ENCODE results near the gene TBC1D10A. TPM values are rescaled to one million over a fixed set of nuclear protein-coding genes. Genes with fewer than 3 reads are reported as not detected.

The TBC1D10A gene
- total RNA-seq, 1 experiment from 2014 or later, result 12.2 TPM

- H3K27ac Mint-ChIP-seq (ENCODE audit: unreplicated experiment), result no peak overlapping the region
- Histone ChIP-seq H3K4me3 (ENCODE audit: low read depth, low read length) (no peak overlapping the region), H3K27me3 (replicated peaks; ENCODE audit: control insufficient read depth, insufficient read depth, low read length) (no peaks in the 10 kb centered on the region), H3K9me3 (no peaks in the 10 kb centered on the region), H3K4me1 (no peaks in the 10 kb centered on the region), H3K36me3 (ENCODE audit: control insufficient read depth, insufficient read depth, low read length) (no peaks in the 10 kb centered on the region; the same call in 1 of the 2 replicates)
- CTCF ChIA-PET, result no interaction called here
- H3K9me3 Mint-ChIP-seq (ENCODE audit: unreplicated experiment), result no peaks in the 10 kb centered on the region
- no peak for TF ChIP-seq CTCF (IDR thresholded peaks at IDR 0.05; ENCODE audit: insufficient read depth in 1 of 2, low read depth in 1 of 2, low read length in 1 of 2, severe bottlenecking in 1 of 2, unreplicated experiment in 1 of 2)
- H3K4me1 Mint-ChIP-seq (ENCODE audit: low read depth, unreplicated experiment), result no peaks in the 10 kb centered on the region
- intact Hi-C loops (cut with micrococcal nuclease; ENCODE audit: unreplicated experiment), result no loop called here
- no peaks in the 10 kb centered on the region for H3K27me3 Mint-ChIP-seq (ENCODE audit: insufficient read depth, unreplicated experiment)
- POLR2A ChIA-PET, result interaction anchor here (0.5 to 0.6 kb wide), 2 partner anchors 11 to 576 kb away, joined by 5 to 9 read pairs; no protein-coding TSS in a partner anchor
- no peak for DNase-seq
- no TSS peak for BruUV-seq (replicated peaks)
- peaks cover 19% of the 10 kb centered on the region for H3K36me3 Mint-ChIP-seq (ENCODE audit: insufficient read depth, unreplicated experiment)
- no peak overlapping the region for H3K4me3 Mint-ChIP-seq (ENCODE audit: unreplicated experiment)
Measured at GRCh38 chr22:30371321-30371720, 44.6 kb upstream of the TBC1D10A start.

- H3K27ac Mint-ChIP-seq (ENCODE audit: unreplicated experiment), result no peak overlapping the region
- no peaks in the 10 kb centered on the region for H3K27me3 Mint-ChIP-seq (ENCODE audit: insufficient read depth, unreplicated experiment)
Measured at GRCh38 chr22:30370641-30371230, 44.0 kb upstream of the TBC1D10A start.

GRCh38 chr22:30368420-30368819, 41.7 kb upstream of the TBC1D10A start:
- H3K4me1 ChIP-seq, result no peaks in the 10 kb centered on the region
- no peak overlapping the region for H3K27ac Mint-ChIP-seq (ENCODE audit: unreplicated experiment)
- no peaks in the 10 kb centered on the region for H3K4me1 Mint-ChIP-seq (ENCODE audit: low read depth, unreplicated experiment)
- H3K9me3 ChIP-seq, result no peaks in the 10 kb centered on the region
- peaks cover 14% of the 10 kb centered on the region for H3K36me3 Mint-ChIP-seq (ENCODE audit: insufficient read depth, unreplicated experiment)
- BruUV-seq (replicated peaks), result no TSS peak
- intact Hi-C loops (cut with micrococcal nuclease; ENCODE audit: unreplicated experiment), result no loop called here
- DNase-seq, result no peak
- H3K9me3 Mint-ChIP-seq (ENCODE audit: unreplicated experiment), result no peaks in the 10 kb centered on the region
- no peaks in the 10 kb centered on the region for H3K27me3 ChIP-seq (replicated peaks; ENCODE audit: control insufficient read depth, insufficient read depth, low read length)
- no peak overlapping the region for H3K4me3 Mint-ChIP-seq (ENCODE audit: unreplicated experiment)
- CTCF ChIA-PET, result interaction anchor here (1.0 kb wide), 2 partner anchors 19 to 42 kb away, joined by 3 to 4 read pairs; partner anchors contain the start of genes RNF215 and TBC1D10A
- TF ChIP-seq CTCF (IDR thresholded peaks at IDR 0.05; ENCODE audit: insufficient read depth in 1 of 2, low read depth in 1 of 2, low read length in 1 of 2, severe bottlenecking in 1 of 2, unreplicated experiment in 1 of 2), result no peak
- H3K4me3 ChIP-seq (ENCODE audit: low read depth, low read length), result no peak overlapping the region
- H3K36me3 ChIP-seq (ENCODE audit: control insufficient read depth, insufficient read depth, low read length), result no peaks in the 10 kb centered on the region; the same call in 1 of the 2 replicates
- POLR2A ChIA-PET, result interaction anchor here (0.6 kb wide), 1 partner anchor 251 kb away, joined by 4 read pairs; no protein-coding TSS in a partner anchor
- no peaks in the 10 kb centered on the region for H3K27me3 Mint-ChIP-seq (ENCODE audit: insufficient read depth, unreplicated experiment)

More at GRCh38 chr22:30370641-30371230, 44.0 kb upstream of the TBC1D10A start:
- Histone ChIP-seq H3K36me3 (ENCODE audit: control insufficient read depth, insufficient read depth, low read length) (no peaks in the 10 kb centered on the region; the same call in 1 of the 2 replicates), H3K4me1 (no peaks in the 10 kb centered on the region), H3K9me3 (no peaks in the 10 kb centered on the region), H3K27me3 (replicated peaks; ENCODE audit: control insufficient read depth, insufficient read depth, low read length) (no peaks in the 10 kb centered on the region), H3K4me3 (ENCODE audit: low read depth, low read length) (no peak overlapping the region)
- no peak overlapping the region for H3K4me3 Mint-ChIP-seq (ENCODE audit: unreplicated experiment)
- POLR2A ChIA-PET, result interaction anchor here (0.5 kb wide), 1 partner anchor 12 kb away, joined by 5 read pairs; no protein-coding TSS in a partner anchor
- no peak for TF ChIP-seq CTCF (IDR thresholded peaks at IDR 0.05; ENCODE audit: insufficient read depth in 1 of 2, low read depth in 1 of 2, low read length in 1 of 2, severe bottlenecking in 1 of 2, unreplicated experiment in 1 of 2)
- intact Hi-C loops (cut with micrococcal nuclease; ENCODE audit: unreplicated experiment), result no loop called here
- peaks cover 14% of the 10 kb centered on the region for H3K36me3 Mint-ChIP-seq (ENCODE audit: insufficient read depth, unreplicated experiment)
- CTCF ChIA-PET, result no interaction called here
- H3K4me1 Mint-ChIP-seq (ENCODE audit: low read depth, unreplicated experiment), result no peaks in the 10 kb centered on the region
- H3K9me3 Mint-ChIP-seq (ENCODE audit: unreplicated experiment), result no peaks in the 10 kb centered on the region
- BruUV-seq (replicated peaks), result no TSS peak
- DNase-seq, result no peak

All from Caco-2 (cell line).